GM12878 (cell line): ENCODE measurements around the gene HMG20B. TPM values are rescaled to one million over a fixed set of nuclear protein-coding genes. Genes with fewer than 3 reads are reported as not detected.

ENCODE experiments used
- CREM ChIP-seq: IDR thresholded peaks from 2 replicates; pipeline ENCODE4 v1.6.1; 2014; ENCODE audit warnings: antibody characterized with exemption, low read depth
- EED ChIP-seq: sonication (generic); IDR thresholded peaks from 2 replicates; pipeline ENCODE4 v1.6.1; 2016; ENCODE audit warnings: antibody characterized with exemption, low read depth
- ETV6 ChIP-seq, 2 experiments: fragments of 450-650 bp in 1 of 2; IDR thresholded peaks in 1 of 2; conservative IDR thresholded peaks in 1 of 2; 2 replicates each; pipeline ENCODE4 v1.6.1; 2014; ENCODE audit warnings: antibody characterized with exemption in 1 of 2, borderline replicate concordance in 1 of 2, low read depth in 1 of 2, mild to moderate bottlenecking in 1 of 2, moderate library complexity in 1 of 2
- IKZF1 ChIP-seq: fragments of 450-650 bp; conservative IDR thresholded peaks from 2 replicates; pipeline ENCODE4 v1.6.1; 2017; ENCODE audit warnings: antibody characterized with exemption, mild to moderate bottlenecking
- JUNB ChIP-seq: IDR thresholded peaks from 2 replicates; pipeline ENCODE4 v1.6.1; 2016; ENCODE audit warnings: antibody characterized with exemption, mild to moderate bottlenecking
- LARP7 ChIP-seq: fragments of 450-650 bp; IDR thresholded peaks from 2 replicates; pipeline ENCODE4 v1.6.1; 2017; ENCODE audit warnings: mild to moderate bottlenecking
- MEF2A ChIP-seq: IDR thresholded peaks from 2 replicates; pipeline ENCODE4 v1.6.1; 2011; ENCODE audit warnings: low read depth, mild to moderate bottlenecking, low read length, moderate library complexity; ENCODE audit not compliant: insufficient read depth
- MEF2B ChIP-seq: fragments of 450-650 bp; IDR thresholded peaks from 2 replicates; pipeline ENCODE4 v1.6.1; 2018; ENCODE audit warnings: mild to moderate bottlenecking, moderate library complexity; ENCODE audit not compliant: partially characterized antibody, poor library complexity, severe bottlenecking
- NBN ChIP-seq: fragments of 450-650 bp; IDR thresholded peaks from 2 replicates; pipeline ENCODE4 v1.6.1; 2016
- NFXL1 ChIP-seq: fragments of 450-650 bp; IDR thresholded peaks from 2 replicates; pipeline ENCODE4 v1.6.1; 2017; ENCODE audit warnings: antibody characterized with exemption, mild to moderate bottlenecking, borderline replicate concordance
- NFYB ChIP-seq: IDR thresholded peaks from 2 replicates; pipeline ENCODE4 v1.6.1; 2011; ENCODE audit warnings: low read depth, mild to moderate bottlenecking, low read length, improper control_type of control experiment, moderate library complexity; ENCODE audit not compliant: insufficient read depth
- NRF1 ChIP-seq: conservative IDR thresholded peaks from 2 replicates; pipeline ENCODE4 v1.6.1; 2011; ENCODE audit warnings: mild to moderate bottlenecking, low read depth, low read length, improper control_type of control experiment
- PAX5 ChIP-seq: IDR thresholded peaks from 2 replicates; pipeline ENCODE4 v1.6.1; 2011; ENCODE audit warnings: low read depth, low read length, borderline replicate concordance
- RCOR1 ChIP-seq: conservative IDR thresholded peaks from 2 replicates; pipeline ENCODE4 v1.6.1; 2012; ENCODE audit warnings: low read depth, low read length, improper control_type of control experiment
- REST ChIP-seq: IDR thresholded peaks from 2 replicates; pipeline ENCODE4 v1.6.1; 2012; ENCODE audit warnings: mild to moderate bottlenecking, low read depth, low read length
- polyA plus RNA-seq, 11 experiments: library from polyadenylated mRNA; depleted of rRNA in 4 of 11; unstranded in 6 of 11; stranded (reverse) in 5 of 11; fragments of >200 nt; fragmentation: Nextera tagmentation in 4 of 11; fragmentation: Illumina TruSeq in 1 of 11; extraction: Ambion mirVana in 4 of 11; extraction: Trizol in 1 of 11; gene quantifications; 1 replicate in 1 of 11; 2 replicates in 10 of 11; pipeline versions ENCODE4 v1.2.1 to v1.2.3, GENCODE V29; 2011 to 2016; ENCODE audit warnings: inconsistent platforms in 2 of 11, missing spikeins in 2 of 11, low read depth in 1 of 11
- total RNA-seq, 4 experiments: library from RNA; depleted of rRNA in 3 of 4; stranded (reverse); fragments of >200 nt in 3 of 4; fragmentation: Illumina TruSeq in 1 of 4; extraction: Trizol in 1 of 4; gene quantifications; 2 replicates each; pipeline versions ENCODE4 v1.2.1 to v1.2.3, GENCODE V29; 2013 to 2021
- TF ChIP-seq, protein P1 (sequence below): fragments of 450-650 bp; conservative IDR thresholded peaks from 2 replicates; pipeline ENCODE4 v1.6.1; 2017; ENCODE audit warnings: mild to moderate bottlenecking, moderate library complexity
- TF ChIP-seq, protein P2 (sequence below): IDR thresholded peaks from 2 replicates; pipeline ENCODE4 v1.6.1; 2011; ENCODE audit warnings: low read depth, mild to moderate bottlenecking, low read length, moderate library complexity, borderline replicate concordance; ENCODE audit errors: extremely low read depth

The HMG20B gene
- total and polyA plus RNA-seq, 10 of the 15 experiments (the other 5 are each of a cell fraction or from before 2014, with no cell fraction given) = 0.37 to 92.7 (median 47.0) TPM

GRCh38 chr19:3531716-3532115, 41.0 kb upstream of the HMG20B start (continued):
- TF ChIP-seq, protein P1, sequence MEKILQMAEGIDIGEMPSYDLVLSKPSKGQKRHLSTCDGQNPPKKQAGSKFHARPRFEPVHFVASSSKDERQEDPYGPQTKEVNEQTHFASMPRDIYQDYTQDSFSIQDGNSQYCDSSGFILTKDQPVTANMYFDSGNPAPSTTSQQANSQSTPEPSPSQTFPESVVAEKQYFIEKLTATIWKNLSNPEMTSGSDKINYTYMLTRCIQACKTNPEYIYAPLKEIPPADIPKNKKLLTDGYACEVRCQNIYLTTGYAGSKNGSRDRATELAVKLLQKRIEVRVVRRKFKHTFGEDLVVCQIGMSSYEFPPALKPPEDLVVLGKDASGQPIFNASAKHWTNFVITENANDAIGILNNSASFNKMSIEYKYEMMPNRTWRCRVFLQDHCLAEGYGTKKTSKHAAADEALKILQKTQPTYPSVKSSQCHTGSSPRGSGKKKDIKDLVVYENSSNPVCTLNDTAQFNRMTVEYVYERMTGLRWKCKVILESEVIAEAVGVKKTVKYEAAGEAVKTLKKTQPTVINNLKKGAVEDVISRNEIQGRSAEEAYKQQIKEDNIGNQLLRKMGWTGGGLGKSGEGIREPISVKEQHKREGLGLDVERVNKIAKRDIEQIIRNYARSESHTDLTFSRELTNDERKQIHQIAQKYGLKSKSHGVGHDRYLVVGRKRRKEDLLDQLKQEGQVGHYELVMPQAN = no peak
- no peak for TF ChIP-seq NFYB
- no peak for TF ChIP-seq REST
- TF ChIP-seq NRF1 = no peak
- TF ChIP-seq RCOR1 = no peak
- TF ChIP-seq JUNB = no peak
- no peak for TF ChIP-seq CREM
- TF ChIP-seq MEF2A = no peak
- no peak for TF ChIP-seq IKZF1
- TF ChIP-seq NBN = no peak
- TF ChIP-seq ETV6 (conservative IDR thresholded peaks at IDR 0.05 in 1 of 2, IDR thresholded peaks at IDR 0.05 in 1 of 2; ENCODE audit: borderline replicate concordance in 1 of 2, low read depth in 1 of 2) = no peak
- no peak for TF ChIP-seq PAX5
- TF ChIP-seq, protein P2, sequence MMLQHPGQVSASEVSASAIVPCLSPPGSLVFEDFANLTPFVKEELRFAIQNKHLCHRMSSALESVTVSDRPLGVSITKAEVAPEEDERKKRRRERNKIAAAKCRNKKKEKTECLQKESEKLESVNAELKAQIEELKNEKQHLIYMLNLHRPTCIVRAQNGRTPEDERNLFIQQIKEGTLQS = no peak
- no peak for TF ChIP-seq EED
- no peak for TF ChIP-seq LARP7
- TF ChIP-seq NFXL1 = no peak
- no peak for TF ChIP-seq MEF2B
